GM21619 (cell line): ENCODE data around the gene POMC.
"Not testable (repeated sequence)": the region's sequence is repeated elsewhere in the genome, so short reads cannot be mapped to it uniquely, and the experiment has no call there.

Experiments
- ATAC-seq: cut with Tn5 transposase; IDR thresholded peaks from one replicate; pipeline ENCODE4 v1.9.1; 2021; ENCODE audit not compliant: unreplicated experiment

The POMC gene

GRCh38 chr2:25141120-25141519 lies 27.3 kb downstream of the POMC start:
- ATAC-seq: no peak

DNA sequence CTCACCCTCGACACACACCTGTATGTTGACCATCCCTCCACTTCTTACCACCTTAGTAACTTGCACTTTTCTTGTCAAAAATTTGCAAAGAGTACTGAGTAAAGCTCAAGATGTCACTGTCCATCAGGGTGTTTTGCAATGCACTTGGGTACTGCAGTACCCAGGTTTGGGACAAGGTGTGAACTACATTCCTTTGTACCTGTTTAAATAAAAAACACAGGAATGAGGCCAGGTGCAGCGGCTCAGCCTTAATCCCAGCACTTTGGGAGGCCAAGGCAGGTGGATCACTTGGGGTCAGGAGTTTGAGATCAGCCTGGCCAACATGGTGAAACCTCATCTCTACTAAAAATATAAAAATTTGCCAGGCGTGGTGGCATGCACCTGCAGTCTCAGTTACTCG lies 27.8 kb downstream of the POMC start:
- ATAC-seq: not testable (repeated sequence)

DNA sequence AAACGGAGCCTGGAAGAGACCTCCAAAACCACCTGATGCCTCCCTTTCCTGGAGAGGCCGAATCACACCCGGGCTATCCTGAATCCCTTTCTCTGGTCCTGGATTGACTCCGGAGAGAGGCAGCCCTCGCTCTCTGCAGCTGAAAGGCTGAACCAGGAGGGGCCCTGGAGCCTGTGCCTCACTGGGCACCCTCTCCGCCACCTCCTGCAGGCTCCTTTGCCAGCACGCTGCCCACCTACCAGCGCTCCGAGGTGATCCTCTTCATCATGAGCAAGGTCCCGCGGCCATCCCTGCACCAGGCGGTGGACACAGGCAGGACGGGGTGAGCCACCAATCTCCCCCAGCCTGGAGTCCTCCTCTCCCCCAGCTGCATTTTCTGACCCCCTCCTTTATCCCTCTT lies 35.7 kb downstream of the POMC start:
- ATAC-seq: no peak

DNA sequence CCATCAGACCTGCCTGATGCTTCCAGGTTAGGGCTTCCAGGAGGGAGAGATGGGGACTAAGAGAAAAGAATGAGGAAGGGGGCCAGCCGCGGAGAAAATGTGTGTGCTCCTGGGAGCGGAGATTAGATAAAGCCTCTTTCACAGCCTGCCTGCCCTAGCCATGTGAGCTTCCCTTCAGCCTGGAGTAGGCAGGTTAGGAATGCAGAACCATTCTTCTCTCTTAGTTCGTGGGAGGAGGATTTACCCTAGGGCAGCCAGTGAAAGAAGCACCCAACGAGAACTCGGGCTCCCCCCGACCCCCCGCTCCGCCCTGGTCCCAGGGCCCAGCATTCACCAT lies 36.1 kb downstream of the POMC start:
- ATAC-seq: no peak

GRCh38 chr2:25131567-25132298 lies 36.6 kb downstream of the POMC start:
- ATAC-seq: no peak

DNA sequence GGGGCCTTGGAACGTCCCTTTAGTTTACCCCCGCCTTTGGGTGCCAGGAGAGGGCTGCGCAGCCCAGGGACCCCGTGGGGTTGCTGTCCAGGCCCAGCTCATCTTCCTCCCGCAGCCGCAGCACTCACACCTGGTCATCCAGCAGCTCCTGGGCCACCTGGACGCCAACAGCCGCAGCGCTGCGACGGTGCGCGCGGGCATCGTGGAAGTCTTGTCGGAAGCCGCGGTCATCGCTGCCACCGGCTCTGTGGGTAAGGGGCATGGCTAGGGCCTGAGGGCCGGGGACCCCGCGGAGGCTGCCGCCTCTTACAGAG lies 37.2 kb downstream of the POMC start:
- ATAC-seq: no peak

GRCh38 chr2:25129901-25130520 lies 38.4 kb downstream of the POMC start:
- no peak for ATAC-seq

- no peak for ATAC-seq
Measured at GRCh38 chr2:25127646-25128045, 40.7 kb downstream of the POMC start.

GRCh38 chr2:25127071-25127470 lies 41.3 kb downstream of the POMC start:
- not testable (repeated sequence) for ATAC-seq

DNA sequence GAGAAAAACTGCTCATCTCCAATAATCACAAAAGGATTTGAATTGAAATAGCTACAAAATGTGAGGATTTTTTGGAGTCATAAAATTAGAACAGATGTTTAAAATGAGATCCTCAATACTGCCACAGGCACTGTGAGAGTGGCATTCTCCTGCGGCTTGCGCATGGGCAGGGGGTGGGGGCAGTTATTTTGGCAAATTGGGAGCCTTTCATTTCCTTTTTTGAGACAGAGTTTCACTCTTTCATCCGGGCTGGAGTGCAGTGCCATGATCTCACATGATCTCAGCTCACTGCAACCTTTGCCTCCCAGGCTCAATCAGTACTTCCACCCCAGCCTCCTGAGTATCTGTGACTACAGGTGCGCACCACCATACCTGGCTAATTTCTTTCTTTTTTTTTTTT lies 42.4 kb downstream of the POMC start:
- ATAC-seq: no peak

DNA sequence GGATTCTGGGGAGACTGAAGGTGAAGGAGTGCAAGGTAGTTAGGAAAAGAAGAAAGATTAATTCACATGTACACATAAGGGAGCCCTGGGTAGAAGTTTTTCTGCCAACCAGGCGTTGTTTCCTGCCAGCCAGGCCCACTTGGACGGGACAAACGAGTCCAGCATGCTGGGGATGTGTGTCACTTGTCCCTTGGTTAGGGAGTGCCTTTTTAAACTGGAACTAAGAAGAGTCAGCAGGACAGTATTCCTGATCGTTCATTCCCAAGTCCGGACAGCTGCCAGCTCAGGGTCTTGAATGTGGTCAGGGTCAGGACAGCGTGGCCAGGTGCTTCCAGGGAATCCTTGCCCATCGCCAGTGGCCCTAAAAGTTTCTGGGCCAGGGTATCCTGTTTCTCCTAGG lies 43.2 kb downstream of the POMC start:
- no peak for ATAC-seq

DNA sequence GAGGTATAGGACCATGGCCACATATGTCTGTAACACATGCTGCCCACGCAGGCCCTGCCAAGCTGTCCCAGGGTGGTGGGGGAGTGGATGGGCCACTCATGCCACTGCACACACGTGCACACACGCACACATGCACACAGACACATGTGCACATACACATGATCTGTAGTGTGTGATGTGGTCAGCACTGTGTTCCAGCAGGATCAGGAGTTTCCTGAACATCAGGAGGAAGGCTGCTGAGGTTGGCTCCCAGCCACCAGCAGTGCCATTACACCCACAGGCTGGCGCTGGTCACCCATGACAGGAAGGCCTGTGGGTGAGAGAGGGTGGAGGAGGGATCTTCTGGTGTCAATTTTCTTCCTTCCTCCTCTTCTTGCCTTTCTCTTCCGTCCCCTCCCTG lies 44.7 kb downstream of the POMC start:
- no peak for ATAC-seq

DNA sequence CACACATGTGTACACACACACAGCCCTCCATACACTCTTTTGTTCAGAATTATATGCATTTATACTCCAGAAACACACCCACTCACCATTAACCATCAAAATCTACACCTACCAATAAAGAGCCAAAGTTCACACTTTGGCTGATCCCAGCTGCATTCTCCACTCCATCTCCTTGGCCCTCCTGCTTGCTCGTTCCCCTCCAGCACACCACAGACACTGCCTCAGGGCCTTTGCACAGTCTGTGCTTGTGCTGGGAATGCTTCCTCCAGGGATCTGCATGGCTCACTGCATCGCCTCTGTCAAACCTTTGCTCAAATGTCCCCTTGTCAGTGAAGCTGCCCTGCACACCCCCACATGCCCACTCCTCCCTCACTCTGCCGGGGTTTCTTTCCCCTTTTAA lies 46.0 kb downstream of the POMC start:
- ATAC-seq: no peak

DNA sequence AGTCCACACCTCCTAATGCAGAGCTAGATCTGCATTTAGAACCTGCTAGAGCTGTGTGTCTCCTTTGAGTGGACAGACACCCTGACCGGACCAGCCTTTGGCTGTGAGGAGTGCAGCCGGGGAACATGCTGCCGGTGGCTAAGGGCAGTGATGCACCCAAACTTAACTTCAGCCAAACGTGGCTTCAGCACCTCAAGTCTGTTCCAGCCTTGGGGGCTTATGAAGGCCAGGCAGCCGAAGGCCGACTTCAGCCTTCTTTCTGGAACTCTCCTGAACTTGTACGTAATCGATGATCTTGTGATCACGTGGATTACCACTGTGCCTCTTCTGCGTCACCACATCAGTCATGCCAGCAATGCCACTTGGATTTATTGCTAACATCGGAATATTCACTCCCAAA lies 49.1 kb downstream of the POMC start:
- no peak for ATAC-seq

DNA sequence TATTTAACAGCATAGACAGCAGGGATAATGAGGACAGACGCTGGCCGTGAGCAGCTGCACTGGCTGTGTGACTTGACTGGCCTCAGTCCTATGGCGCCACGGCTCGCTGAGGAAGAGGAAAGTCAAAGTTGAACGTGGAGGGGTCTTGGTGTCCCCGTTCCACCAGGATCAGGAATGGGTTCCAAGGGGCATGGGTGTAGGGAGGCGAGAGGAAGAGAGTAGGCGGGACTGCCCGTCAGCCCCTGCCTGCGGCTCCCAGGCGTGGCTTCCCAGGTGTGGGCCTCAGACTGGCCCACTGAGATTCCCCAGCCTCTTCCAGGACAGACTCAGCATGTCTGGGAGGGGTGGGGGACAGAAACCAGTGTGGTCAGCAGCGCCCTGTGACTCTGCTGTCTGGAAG lies 51.4 kb downstream of the POMC start:
- no peak for ATAC-seq

DNA sequence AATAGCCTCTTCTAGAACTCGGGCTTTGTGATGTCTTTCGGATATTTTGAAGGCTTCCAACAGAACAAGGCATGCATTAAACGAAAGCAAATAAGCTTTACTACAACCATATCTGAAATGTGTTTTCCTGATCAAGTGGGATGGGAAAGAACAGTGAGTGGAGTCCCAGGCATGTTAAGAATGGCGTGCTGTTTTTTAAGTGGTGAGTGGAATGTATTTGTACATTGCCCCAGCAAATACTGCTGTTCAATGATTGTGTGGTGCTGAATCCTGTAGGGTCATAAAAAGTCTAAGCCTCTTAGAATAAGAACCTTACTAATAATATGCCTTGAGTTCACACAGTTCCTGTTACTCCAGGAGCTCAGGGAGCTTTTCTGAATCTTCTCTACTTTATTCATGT lies 52.5 kb downstream of the POMC start:
- no peak for ATAC-seq

GRCh38 chr2:25115249-25115883 lies 53.0 kb downstream of the POMC start:
- no peak for ATAC-seq

GRCh38 chr2:25112113-25112512 lies 56.3 kb downstream of the POMC start:
- no peak for ATAC-seq
